IPS DF 6.9 (cell line): Measurements from ENCODE around the gene ADARB2.

ENCODE experiments used
- DNase-seq: peaks from one replicate; pipeline ENCODE4 v3.0.0-alpha.2; 2013; ENCODE audit warnings: low read depth, low spot score
- H3K27ac ChIP-seq: one replicate; pipeline ENCODE4 v1.5.1; 2013; ENCODE audit warnings: low read length, control low read depth
- H3K27me3 ChIP-seq: 2 replicates; pipeline ENCODE4 v1.6.1; 2013; ENCODE audit warnings: mild to moderate bottlenecking, low read length; ENCODE audit not compliant: control insufficient read depth, insufficient read depth
- H3K36me3 ChIP-seq: 2 replicates; pipeline ENCODE4 v1.6.1; 2013; ENCODE audit warnings: low read length; ENCODE audit not compliant: control insufficient read depth, insufficient read depth
- H3K4me1 ChIP-seq: 2 replicates; pipeline ENCODE4 v1.6.1; 2013; ENCODE audit warnings: low read length; ENCODE audit not compliant: control insufficient read depth, insufficient read depth
- H3K4me3 ChIP-seq: 2 replicates; pipeline ENCODE4 v1.5.1; 2013; ENCODE audit warnings: mild to moderate bottlenecking, low read length
- H3K9me3 ChIP-seq: 2 replicates; pipeline ENCODE4 v1.6.1; 2013; ENCODE audit warnings: low read length, inconsistent platforms; ENCODE audit not compliant: control insufficient read depth, insufficient read depth
- WGBS: extraction: QIAGEN DNeasy Blood & Tissue Kit; methylation state at CpG from one replicate; pipeline ENCODE4 v1.1.7; 2013; ENCODE audit warnings: mixed read lengths, missing lambda C conversion rate; ENCODE audit not compliant: insufficient read length, insufficient coverage; 5-methylcytosine and 5-hydroxymethylcytosine counted together

ADARB2 gene

DNA sequence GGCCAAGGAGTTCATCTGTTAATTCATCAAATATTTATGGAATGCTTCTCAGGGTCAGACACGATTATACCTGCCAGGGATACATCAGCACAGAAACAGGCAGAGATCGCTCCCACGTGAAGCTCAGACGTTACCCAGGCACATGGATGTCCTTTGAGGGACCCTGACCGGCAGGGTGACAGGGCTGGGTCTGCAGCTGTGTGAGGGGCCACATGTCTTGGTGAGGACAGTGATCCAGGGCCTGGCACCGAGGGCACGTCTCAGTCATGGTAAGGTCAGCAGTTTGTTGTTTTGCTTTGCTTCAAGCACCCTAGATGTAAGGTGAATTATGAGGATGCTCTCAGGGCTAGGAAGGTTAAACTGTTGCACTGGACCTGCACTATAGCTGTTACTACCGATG lies 453.2 kb downstream of the ADARB2 start:
- Histone ChIP-seq H3K27me3 (no peaks in the 10 kb centered on the region), H3K36me3 (no peaks in the 10 kb centered on the region), H3K4me1 (0 out of 2 replicates have a peak, but pooled peaks cover 1% of the 10 kb centered on the region), H3K4me3 (no peak overlapping the region), H3K9me3 (no peaks in the 10 kb centered on the region), H3K27ac (no peak overlapping the region)
- WGBS: no CpG with 5 or more reads among the region's 8 CpGs
- no peak for DNase-seq

DNA sequence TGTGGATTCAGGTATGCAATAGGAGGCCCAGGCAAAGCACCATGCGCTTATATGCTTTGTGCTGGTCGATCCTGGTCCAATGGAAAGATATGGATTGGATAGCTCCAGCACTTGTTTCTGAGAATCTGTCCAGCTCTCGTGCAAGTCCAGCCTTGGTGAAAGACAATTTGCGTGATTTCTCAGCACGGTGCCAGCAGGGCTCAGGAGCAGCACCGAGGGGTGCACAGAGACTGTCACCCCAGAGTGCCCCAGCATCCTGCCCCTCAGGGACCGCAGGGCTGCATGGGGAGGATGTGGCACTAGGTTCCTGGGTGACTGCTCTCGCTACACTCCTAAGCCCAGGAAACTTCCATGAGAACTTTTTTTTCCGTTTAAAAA lies 455.9 kb downstream of the ADARB2 start:
- H3K27me3 ChIP-seq: no peaks in the 10 kb centered on the region
- H3K4me1 ChIP-seq: 0 out of 2 replicates have a peak, but pooled peaks cover 1% of the 10 kb centered on the region
- no peak for DNase-seq
- H3K9me3 ChIP-seq: no peaks in the 10 kb centered on the region
- no peak overlapping the region for H3K4me3 ChIP-seq
- H3K27ac ChIP-seq: no peak overlapping the region
- H3K36me3 ChIP-seq: no peaks in the 10 kb centered on the region
- 100% methylated on average over 1 of the region's 9 CpGs for WGBS

DNA sequence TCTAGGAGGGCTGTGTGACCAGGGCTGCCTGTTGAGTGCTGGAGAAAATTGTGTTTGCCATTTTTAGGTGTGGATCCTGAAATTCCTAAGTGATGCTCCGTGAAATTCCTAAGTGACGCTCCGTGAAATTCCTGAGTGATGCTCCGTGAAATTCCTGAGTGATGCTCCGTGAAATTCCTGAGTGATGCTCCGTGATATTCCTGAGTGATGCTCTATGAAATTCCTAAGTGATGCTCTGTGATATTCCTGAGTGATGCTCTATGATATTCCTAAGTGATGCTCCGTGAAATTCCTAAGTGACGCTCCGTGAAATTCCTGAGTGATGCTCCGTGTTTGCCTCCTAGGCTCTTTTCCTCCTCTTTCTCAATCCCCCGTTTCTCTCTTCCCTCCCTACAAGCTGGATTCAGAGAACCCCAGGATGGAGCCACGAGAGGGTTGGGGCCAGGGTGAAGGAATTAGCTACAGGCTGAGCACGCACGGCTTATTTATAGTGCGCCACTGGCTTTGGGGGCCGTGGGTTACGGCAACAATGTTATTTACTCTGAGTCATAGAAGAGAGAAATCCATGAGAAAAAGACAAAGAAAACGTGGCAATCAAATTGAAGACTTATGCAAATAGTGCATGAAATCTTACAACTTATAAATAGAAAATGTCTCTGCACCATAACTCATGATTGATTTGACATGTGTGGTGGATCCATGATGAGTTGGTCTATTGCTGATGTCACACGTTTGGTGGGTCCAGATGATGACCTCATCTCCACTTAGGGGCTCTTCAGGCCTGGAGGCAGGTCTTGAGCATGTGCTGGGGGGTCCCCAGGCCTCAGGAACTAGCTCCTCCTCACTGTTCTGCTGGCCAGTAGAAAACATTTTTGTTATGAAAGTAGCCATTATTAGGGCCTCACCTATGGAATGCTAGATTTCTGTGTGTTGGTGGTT lies 456.6 kb downstream of the ADARB2 start:
- Histone ChIP-seq H3K27me3 (no peaks in the 10 kb centered on the region), H3K36me3 (no peaks in the 10 kb centered on the region), H3K9me3 (no peaks in the 10 kb centered on the region), H3K27ac (no peak overlapping the region), H3K4me3 (no peak overlapping the region), H3K4me1 (0 out of 2 replicates have a peak, but pooled peaks cover 1% of the 10 kb centered on the region)
- no CpG with 5 or more reads among the region's 19 CpGs for WGBS
- DNase-seq: no peak

DNA sequence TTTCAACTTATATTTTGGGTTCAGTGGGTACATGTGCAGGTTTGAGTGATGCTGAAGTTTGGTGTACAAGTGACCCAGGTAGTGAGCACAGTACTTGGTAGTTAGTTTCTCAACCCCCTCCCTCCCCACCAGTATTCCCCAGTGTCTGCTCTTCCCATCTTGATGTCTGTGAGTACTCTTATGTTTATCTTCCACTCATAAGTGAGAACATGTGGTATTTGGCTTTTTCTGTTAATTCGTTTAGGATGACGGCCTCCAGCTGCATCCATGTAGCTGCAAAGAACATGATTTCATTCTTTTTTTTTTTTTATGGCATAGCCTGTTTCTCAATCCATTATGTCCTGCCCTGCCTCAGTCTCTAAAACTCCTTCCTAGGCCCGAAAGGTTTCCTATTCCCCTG lies 459.0 kb downstream of the ADARB2 start:
- Histone ChIP-seq H3K36me3 (no peaks in the 10 kb centered on the region), H3K9me3 (no peaks in the 10 kb centered on the region), H3K27ac (no peak overlapping the region), H3K4me1 (no peaks in the 10 kb centered on the region), H3K4me3 (no peak overlapping the region), H3K27me3 (no peaks in the 10 kb centered on the region)
- no CpG with 5 or more reads among the region's 3 CpGs for WGBS
- DNase-seq: no peak

DNA sequence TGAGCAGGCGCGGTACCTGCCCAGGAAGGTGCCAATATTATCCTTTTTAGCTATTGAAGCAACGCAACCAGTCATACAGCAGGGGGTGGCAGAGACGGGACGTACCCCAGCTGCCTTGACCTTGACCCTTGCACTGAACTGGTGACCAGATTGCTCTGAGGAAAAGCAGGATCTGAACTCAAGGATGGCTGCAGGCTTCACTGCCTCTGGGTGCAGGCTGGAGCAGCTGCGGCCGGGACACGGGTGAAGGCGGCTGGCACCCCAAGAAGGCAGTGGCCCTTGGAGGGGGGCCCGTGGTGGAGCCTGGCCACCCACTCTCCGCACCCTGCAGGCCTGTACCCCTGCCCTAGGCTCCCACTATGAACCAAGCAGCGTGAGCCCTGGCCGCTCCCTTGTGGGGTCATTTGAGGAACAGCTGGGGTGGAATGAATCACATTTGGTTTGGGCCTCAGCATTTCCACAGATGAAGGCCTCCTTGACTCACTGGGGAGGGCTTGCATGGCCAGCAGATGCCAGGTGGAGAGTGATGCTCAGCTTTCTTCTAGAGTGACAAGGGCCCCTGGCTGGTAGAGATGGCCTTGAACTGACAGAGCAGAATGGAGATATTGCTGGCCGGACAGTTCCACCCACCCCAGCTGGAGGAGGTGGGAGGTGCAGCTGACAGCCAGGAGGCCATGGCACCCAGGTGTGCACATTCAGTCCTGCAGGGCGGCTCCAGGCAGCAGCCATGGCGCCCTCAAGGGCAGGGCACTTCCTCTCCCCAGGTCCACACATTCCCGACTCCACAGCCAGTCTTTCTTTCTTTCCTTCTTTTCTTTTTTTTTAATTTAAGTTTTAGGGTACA lies 462.4 kb downstream of the ADARB2 start:
- Histone ChIP-seq H3K27ac (no peak overlapping the region), H3K4me1 (peaks cover 3% of the 10 kb centered on the region; the same call in 1 of the 2 replicates), H3K9me3 (no peaks in the 10 kb centered on the region), H3K36me3 (no peaks in the 10 kb centered on the region), H3K27me3 (no peaks in the 10 kb centered on the region), H3K4me3 (no peak overlapping the region)
- no CpG with 5 or more reads among the region's 17 CpGs for WGBS
- DNase-seq: no peak

DNA sequence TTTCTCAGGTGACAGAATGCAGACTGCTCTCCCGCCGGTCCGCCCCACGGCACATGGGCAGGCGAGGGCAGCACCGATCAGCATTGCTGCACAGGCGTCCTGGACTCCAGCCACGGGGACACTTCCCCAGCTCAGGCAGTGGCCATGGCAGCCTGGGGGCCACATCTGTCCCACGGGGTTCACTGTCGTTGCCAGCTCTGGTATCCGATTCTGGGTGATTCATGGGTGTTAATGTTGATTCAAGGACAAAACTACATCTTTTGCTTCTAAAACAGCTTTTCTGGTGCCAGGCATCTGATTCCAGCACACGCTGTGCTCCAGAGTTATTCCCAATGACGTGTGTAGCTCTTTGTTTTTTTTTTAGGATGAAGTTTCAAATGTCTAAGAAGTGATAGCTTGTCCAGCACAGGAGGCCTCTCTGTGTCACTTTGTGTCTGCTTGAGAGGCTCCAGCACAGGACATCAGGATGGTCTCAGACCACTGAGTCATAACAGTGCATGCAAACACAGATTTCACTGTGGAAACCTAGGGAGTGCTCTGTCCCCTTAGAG lies 463.1 kb downstream of the ADARB2 start:
- Histone ChIP-seq H3K27ac (no peak overlapping the region), H3K9me3 (no peaks in the 10 kb centered on the region), H3K4me3 (no peak overlapping the region), H3K4me1 (peaks cover 3% of the 10 kb centered on the region; the same call in 1 of the 2 replicates), H3K27me3 (no peaks in the 10 kb centered on the region), H3K36me3 (no peaks in the 10 kb centered on the region)
- no CpG with 5 or more reads among the region's 13 CpGs for WGBS
- DNase-seq: no peak

DNA sequence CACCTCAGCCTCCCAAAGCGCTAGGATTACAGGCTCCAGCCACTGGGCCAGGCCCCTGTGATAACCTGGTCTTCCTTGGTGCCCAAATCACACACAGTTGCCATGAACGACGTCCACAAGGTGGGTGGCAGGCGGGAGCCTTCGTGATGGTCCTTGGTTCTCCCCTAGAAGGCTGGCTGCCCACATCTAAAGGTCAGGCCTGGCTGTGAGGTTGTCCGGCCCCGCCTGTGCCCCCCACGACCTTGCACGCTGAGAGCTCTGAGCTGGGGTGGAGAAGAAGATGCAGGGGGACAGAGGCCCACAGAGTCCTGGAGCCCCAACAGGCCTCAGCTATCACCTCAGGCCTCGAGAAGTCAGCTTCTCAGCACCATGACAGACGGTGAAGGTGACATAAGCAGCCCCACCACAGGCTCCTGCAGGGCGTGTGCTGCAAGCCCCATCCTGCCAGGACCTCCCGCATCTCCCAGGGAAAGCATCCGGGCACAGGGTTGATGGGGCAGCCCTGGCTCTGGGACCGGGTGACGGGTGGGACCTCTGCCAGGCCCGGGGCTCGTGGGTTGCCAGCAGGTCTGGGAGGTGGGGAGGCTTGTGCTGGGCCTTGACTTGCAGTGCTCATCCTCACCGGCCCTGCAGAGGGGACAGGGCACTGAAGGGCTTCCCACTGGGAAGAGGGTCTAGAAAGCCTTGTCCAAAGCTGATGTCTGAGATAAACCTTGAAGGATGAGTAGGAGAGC lies 463.8 kb downstream of the ADARB2 start:
- Histone ChIP-seq H3K27ac (no peak overlapping the region), H3K9me3 (no peaks in the 10 kb centered on the region), H3K36me3 (no peaks in the 10 kb centered on the region), H3K4me1 (peaks cover 3% of the 10 kb centered on the region; the same call in 1 of the 2 replicates), H3K4me3 (no peak overlapping the region), H3K27me3 (no peaks in the 10 kb centered on the region)
- no peak for DNase-seq
- WGBS: no CpG with 5 or more reads among the region's 19 CpGs

DNA sequence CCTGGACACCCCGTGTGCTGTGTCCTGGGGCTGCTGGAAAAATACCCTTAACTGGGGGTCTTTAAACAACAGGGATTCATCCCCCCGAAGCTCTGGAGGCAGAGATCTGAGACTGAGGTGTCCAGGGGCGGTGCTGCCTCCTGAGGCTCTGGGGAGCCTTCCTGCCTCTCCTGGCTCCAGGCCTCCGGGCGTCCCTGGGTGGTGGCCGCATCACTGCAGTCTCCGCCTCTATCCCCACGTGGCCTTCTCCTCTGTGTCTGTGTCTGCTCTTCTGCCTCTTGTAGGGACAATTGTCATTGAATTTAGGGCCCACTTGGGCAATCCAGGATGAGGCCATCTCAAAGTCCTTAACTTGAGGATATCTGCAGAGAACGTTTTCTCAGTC lies 464.6 kb downstream of the ADARB2 start:
- H3K36me3 ChIP-seq: no peaks in the 10 kb centered on the region
- no peak overlapping the region for H3K4me3 ChIP-seq
- H3K4me1 ChIP-seq: peaks cover 3% of the 10 kb centered on the region; the same call in 1 of the 2 replicates
- H3K27me3 ChIP-seq: no peaks in the 10 kb centered on the region
- no peak for DNase-seq
- WGBS: no CpG with 5 or more reads among the region's 9 CpGs
- H3K9me3 ChIP-seq: no peaks in the 10 kb centered on the region
- no peak overlapping the region for H3K27ac ChIP-seq

DNA sequence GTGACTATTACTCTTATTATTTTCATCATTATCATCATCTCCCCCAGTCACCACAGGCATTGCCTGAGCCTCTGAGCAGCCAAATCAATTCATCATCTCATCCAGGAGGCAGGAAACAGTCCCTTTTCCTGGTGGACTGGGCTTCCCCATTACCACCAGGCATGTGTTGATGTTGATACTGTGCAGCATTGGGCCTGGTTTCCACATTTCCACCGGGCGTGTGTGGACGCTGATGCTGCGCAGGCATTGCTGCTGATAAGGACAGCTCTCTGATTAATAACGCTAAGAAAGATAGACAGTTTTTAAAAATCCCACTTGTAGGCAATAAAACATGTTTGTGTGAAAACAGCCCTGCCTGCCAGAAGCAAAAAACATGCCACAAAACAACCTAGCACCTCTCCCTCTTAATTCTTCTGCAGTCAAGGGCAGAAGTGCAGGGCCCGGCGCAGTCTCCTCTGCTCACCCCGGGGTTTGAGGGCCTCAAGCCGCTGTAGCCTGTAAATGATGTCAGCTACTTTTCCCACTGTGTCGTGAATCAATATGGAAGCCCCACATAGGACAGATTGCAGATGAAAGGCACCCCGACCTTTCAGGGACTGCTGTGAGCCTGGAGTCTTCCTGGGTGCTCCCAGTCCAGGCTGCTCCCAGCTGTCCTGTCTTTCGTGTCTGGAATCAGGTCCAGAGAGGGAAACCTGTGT lies 465.1 kb downstream of the ADARB2 start:
- no peak for DNase-seq
- Histone ChIP-seq H3K9me3 (no peaks in the 10 kb centered on the region), H3K4me3 (no peak overlapping the region), H3K4me1 (peaks cover 3% of the 10 kb centered on the region; the same call in 1 of the 2 replicates), H3K27me3 (no peaks in the 10 kb centered on the region), H3K36me3 (no peaks in the 10 kb centered on the region), H3K27ac (no peak overlapping the region)
- no CpG with 5 or more reads among the region's 12 CpGs for whole genome bisulfite sequencing
